Ovary (tissue), 9 donors: Measurements from ENCODE around the gene RTF1. TPM values are rescaled to one million over a fixed set of nuclear protein-coding genes. Genes with fewer than 3 reads are reported as not detected.

Source experiments
- DNase-seq, 5 donors: peaks; one replicate each; pipeline ENCODE4 v3.0.0-alpha.2; 2019 to 2020
- H3K27ac ChIP-seq, 2 donors: fragments of 200-600 bp; one replicate each; pipeline versions ENCODE4 v1.5.1 to v1.8.0; 2019 to 2022
- H3K27me3 ChIP-seq: fragments of 200-600 bp; one replicate; pipeline ENCODE4 v1.8.0; 2022
- H3K36me3 ChIP-seq: fragments of 200-600 bp; sonication (generic); one replicate; pipeline ENCODE4 v1.5.1; 2019
- H3K4me1 ChIP-seq: one replicate; pipeline ENCODE4 v1.8.1; 2013; ENCODE audit warnings: mild to moderate bottlenecking, moderate library complexity; ENCODE audit not compliant: insufficient read depth
- H3K4me3 ChIP-seq: fragments of 200-600 bp; sonication (generic); one replicate; pipeline ENCODE4 v1.5.1; 2017
- H3K9me3 ChIP-seq, 2 donors: fragments of 200-600 bp in 1 of 2; sonication (generic) in 1 of 2; one replicate each; pipeline versions ENCODE4 v1.5.1 to v1.8.1; 2013 to 2019; ENCODE audit warnings: mild to moderate bottlenecking in 1 of 2, moderate library complexity in 1 of 2
- CTCF ChIP-seq, 3 donors: fragments of 450-650 bp in 2 of 3; fragments of 200-600 bp in 1 of 3; IDR thresholded peaks; one replicate each; pipeline versions ENCODE4 v1.5.1 to v1.8.0; 2016 to 2022; ENCODE audit warnings: antibody characterized with exemption in 3 of 3, mild to moderate bottlenecking in 1 of 3
- EP300 ChIP-seq: sonication (generic); formaldehyde crosslinking; IDR thresholded peaks from one replicate; pipeline ENCODE4 v1.6.1; 2017; ENCODE audit warnings: antibody characterized with exemption
- POLR2A ChIP-seq: fragments of 450-650 bp; IDR thresholded peaks from one replicate; pipeline ENCODE4 v1.6.1; 2017; ENCODE audit warnings: antibody characterized with exemption, mild to moderate bottlenecking, moderate library complexity
- WGBS, 3 donors: extraction: QIAGEN DNeasy Blood & Tissue Kit in 1 of 3; methylation state at CpG; one replicate each; pipeline versions ENCODE4 v1.1.5 to v1.1.7; 2013 to 2017; 5-methylcytosine and 5-hydroxymethylcytosine counted together
- intact Hi-C, 4 donors: fragments of 100-400 bp; cut with DNase I; formaldehyde crosslinking; loops; one replicate each; pipeline versions ENCODE4 v1.11.0 to v1.15.1; 2022 to 2023
- polyA plus RNA-seq, 2 donors: library from polyadenylated mRNA; stranded (reverse); fragments of 200-250 nt in 1 of 2; fragments of 350-450 nt in 1 of 2; fragmentation: Illumina TruSeq in 1 of 2; extraction: RNeasy Lipid Tissue Mini Kit (QIAGEN cat#74804) in 1 of 2; gene quantifications; one replicate each; pipeline ENCODE4 v1.2.3, GENCODE V29; 2013 to 2014
- total RNA-seq, 7 donors: library from RNA; depleted of rRNA in 2 of 7; stranded (reverse); fragments of >200 nt in 2 of 7; fragmentation: NEBNext Ultra II Directional in 3 of 7; extraction: Animal tissue kit (Norgen Biotek cat#: 25700) in 3 of 7; gene quantifications; one replicate each; pipeline versions ENCODE4 v1.1.0 to v1.2.4, GENCODE V29; 2016 to 2023
- donor health status: DM: no; HTN: no; CAD: no; lungs with moderate emphysema.
- donor health status: DM: no; HTN: no; CAD: no.
- donor health status: Bipolar disorder and iron deficiency.
- donor health status: DM: yes; HTN: yes; CAD: no.
- donor health status: DM: no; HTN: no; CAD: no.
- donor health status: DM: yes; HTN: yes; CAD: no.

Gene RTF1
- total and polyA plus RNA-seq, 9 donors = 22.2 to 57.1 (median 35.6) TPM

GRCh38 chr15:41501191-41501917 lies 84.5 kb downstream of the RTF1 start:
- DNase-seq = no peak
- intact Hi-C loops = no loop called here
- Histone ChIP-seq H3K36me3 (no peaks in the 10 kb centered on the region), H3K4me3 (no peak overlapping the region), H3K4me1 (peaks cover 7% of the 10 kb centered on the region), H3K9me3 (no peaks in the 10 kb centered on the region), H3K27me3 (peaks cover 4% of the 10 kb centered on the region), H3K27ac (no peak overlapping the region)
- TF ChIP-seq CTCF (IDR thresholded peaks at IDR 0.05) = no peak
- TF ChIP-seq EP300 = no peak
- 3 to 9% (median 4%) methylated on average over 56 of the region's 56 CpGs for WGBS, 3 donors

- Histone ChIP-seq H3K4me3 (no peak overlapping the region), H3K27ac (no peak overlapping the region), H3K4me1 (peaks cover 7% of the 10 kb centered on the region), H3K36me3 (no peaks in the 10 kb centered on the region), H3K9me3 (no peaks in the 10 kb centered on the region), H3K27me3 (peaks cover 4% of the 10 kb centered on the region)
- TF ChIP-seq POLR2A = no peak
- no peak for DNase-seq
- intact Hi-C loops = no loop called here
- WGBS, 3 donors = 2 to 4% (median 3%) methylated on average over 51 to 64 of the region's 64 CpGs
Observed at GRCh38 chr15:41501931-41502794, 85.3 kb downstream of the RTF1 start.

GRCh38 chr15:41502795-41503668 lies 86.1 kb downstream of the RTF1 start:
- Histone ChIP-seq H3K4me1 (peaks cover 7% of the 10 kb centered on the region), H3K9me3 (no peaks in the 10 kb centered on the region), H3K36me3 (no peaks in the 10 kb centered on the region), H3K4me3 (no peak overlapping the region), H3K27ac (no peak overlapping the region), H3K27me3 (peaks cover 4% of the 10 kb centered on the region)
- DNase-seq = no peak
- intact Hi-C loops = no loop called here
- no peak for TF ChIP-seq EP300
- no peak for TF ChIP-seq CTCF (IDR thresholded peaks at IDR 0.05)
- TF ChIP-seq POLR2A = no peak
- WGBS, 3 donors = 22 to 31% (median 27%) methylated on average over 45 to 54 of the region's 54 CpGs

GRCh38 chr15:41503669-41504010 lies 86.7 kb downstream of the RTF1 start:
- no peaks in the 10 kb centered on the region for H3K9me3 ChIP-seq
- intact Hi-C loops = no loop called here
- H3K4me3 ChIP-seq = no peak overlapping the region
- H3K27ac ChIP-seq = no peak overlapping the region
- 86 to 93% (median 89%) methylated on average over 5 of the region's 5 CpGs for WGBS, 3 donors
- peaks cover 7% of the 10 kb centered on the region for H3K4me1 ChIP-seq
- no peak for TF ChIP-seq CTCF (IDR thresholded peaks at IDR 0.05)
- no peak for TF ChIP-seq POLR2A
- TF ChIP-seq EP300 = no peak
- no peaks in the 10 kb centered on the region for H3K36me3 ChIP-seq
- peaks cover 4% of the 10 kb centered on the region for H3K27me3 ChIP-seq
- no peak for DNase-seq
